Measurements from ENCODE around the gene BAIAP2L1. TPM values are rescaled to one million over a fixed set of nuclear protein-coding genes. Genes with fewer than 3 reads are reported as not detected.
"Not testable (repeated sequence)": the region's sequence is repeated elsewhere in the genome, so short reads cannot be mapped to it uniquely, and the experiment has no call there.

BAIAP2L1 gene
- total and polyA plus RNA-seq, 12 donors = 0.53 to 5.8 (median 1.8) TPM

DNA sequence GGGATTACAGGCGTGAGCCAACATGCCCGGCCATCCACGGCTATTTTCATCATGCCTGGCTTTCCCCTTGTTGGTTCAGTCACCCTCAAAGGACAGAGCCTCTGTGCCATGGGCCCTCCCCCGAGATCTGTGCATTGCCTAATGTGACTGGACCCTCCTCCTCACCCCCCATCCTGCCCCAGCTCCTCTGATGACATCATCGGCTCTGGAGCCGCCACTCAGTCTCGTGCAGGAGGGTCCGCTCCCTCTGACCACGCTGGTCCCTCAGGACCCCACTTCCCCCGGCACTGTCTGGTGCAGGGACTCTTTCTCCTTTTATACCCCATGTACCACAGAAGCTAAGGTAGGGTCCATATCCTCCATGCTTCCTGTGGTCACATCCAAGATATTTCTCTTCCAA is 33.2 kb upstream of the BAIAP2L1 start:
- H3K9me3 ChIP-seq = no peaks in the 10 kb centered on the region
- 80 to 83% methylated on average over 10 of the region's 10 CpGs for WGBS, 2 donors
- no peak overlapping the region for H3K27ac ChIP-seq
- intact Hi-C loops (cut with DNase I) = loop anchor here in 5 of 10 donors (2.0 to 10.0 kb wide), 4 partner anchors 311 to 408 kb away; no protein-coding TSS in a partner anchor
- ATAC-seq (no peak), DNase-seq (no peak)
- no peak for TF ChIP-seq CTCF (IDR thresholded peaks at IDR 0.05)
- H3K4me1 ChIP-seq = no peaks in the 10 kb centered on the region
- no peaks in the 10 kb centered on the region for H3K36me3 ChIP-seq
- H3K4me3 ChIP-seq = no peak overlapping the region
- H3K27me3 ChIP-seq = peaks cover 0 to 6% (median 0%) of the 10 kb centered on the region in 7 donors

DNA sequence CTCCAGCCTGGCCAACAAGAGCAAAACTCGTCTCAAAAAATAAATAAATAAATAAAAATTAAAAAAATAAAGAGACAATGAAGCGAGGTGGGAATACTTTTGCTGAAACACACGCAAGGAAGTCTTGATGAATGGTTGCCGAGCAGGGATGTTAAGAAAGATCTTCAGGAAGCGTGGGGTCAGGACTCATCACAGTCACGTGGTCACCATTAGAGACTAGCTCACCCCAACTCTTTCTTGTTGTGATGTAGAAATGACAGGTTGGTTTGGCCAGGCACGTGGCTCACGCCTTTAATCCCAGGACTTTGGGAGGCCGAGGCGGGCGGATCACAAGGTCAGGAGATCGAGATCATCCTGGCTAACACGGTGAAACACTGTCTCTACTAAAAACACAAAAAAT is 28.9 kb upstream of the BAIAP2L1 start:
- intact Hi-C loops (cut with DNase I) = loop anchor here in 4 of 10 donors (5.0 to 10.0 kb wide), 3 partner anchors 315 to 413 kb away; no protein-coding TSS in a partner anchor
- WGBS, 2 donors = 86 to 90% methylated on average over 13 of the region's 13 CpGs

GRCh38 chr7:98423043-98423442 is 22.2 kb upstream of the BAIAP2L1 start:
- intact Hi-C loops (cut with DNase I) = no loop called here
- peaks cover 0 to 30% (median 11%) of the 10 kb centered on the region in 7 donors for H3K27me3 ChIP-seq
- H3K4me3 ChIP-seq = no peak overlapping the region
- H3K36me3 ChIP-seq = no peaks in the 10 kb centered on the region
- no peak for TF ChIP-seq CTCF (IDR thresholded peaks at IDR 0.05)
- 75 to 78% methylated on average over 2 of the region's 2 CpGs for WGBS, 2 donors
- ATAC-seq (no peak), DNase-seq (no peak)
- H3K9me3 ChIP-seq = no peaks in the 10 kb centered on the region
- H3K27ac ChIP-seq = no peak overlapping the region
- H3K4me1 ChIP-seq = peaks cover 0 to 8% (median 0%) of the 10 kb centered on the region in 9 donors

More for the DNA sequence above, 28.9 kb upstream of the BAIAP2L1 start:
- TF ChIP-seq CTCF (IDR thresholded peaks at IDR 0.05) = no peak
- H3K4me1 ChIP-seq = no peaks in the 10 kb centered on the region
- no peak for DNase-seq
- H3K36me3 ChIP-seq = no peaks in the 10 kb centered on the region
- no peaks in the 10 kb centered on the region for H3K9me3 ChIP-seq
- no peak for ATAC-seq
- no peak overlapping the region for H3K4me3 ChIP-seq
- H3K27ac ChIP-seq = no peak overlapping the region
- peaks cover 0 to 11% (median 0%) of the 10 kb centered on the region in 7 donors for H3K27me3 ChIP-seq

GRCh38 chr7:98420966-98421612 is 20.2 kb upstream of the BAIAP2L1 start:
- ATAC-seq = peak in 4 of 8 donors; percentile 27 to 60 (median 50)
- peaks cover 0 to 27% (median 11%) of the 10 kb centered on the region in 7 donors for H3K27me3 ChIP-seq

GRCh38 chr7:98419988-98420387 is 19.1 kb upstream of the BAIAP2L1 start:
- peaks cover 0 to 27% (median 9%) of the 10 kb centered on the region in 7 donors for H3K27me3 ChIP-seq
- H3K4me3 ChIP-seq; intact Hi-C loops (cut with DNase I); H3K4me1 ChIP-seq; DNase-seq; H3K27ac ChIP-seq; H3K36me3 ChIP-seq; ATAC-seq; H3K9me3 ChIP-seq: not testable (repeated sequence)
- 91 to 97% methylated on average over 3 of the region's 3 CpGs for WGBS, 2 donors

More at GRCh38 chr7:98420966-98421612, 20.2 kb upstream of the BAIAP2L1 start:
- H3K27ac ChIP-seq = no peak overlapping the region
- no peak overlapping the region for H3K4me3 ChIP-seq
- TF ChIP-seq CTCF (IDR thresholded peaks at IDR 0.05) = peak; percentile 58 to 82 (median 75)
- 27 to 30% methylated on average over 27 of the region's 27 CpGs for WGBS, 2 donors
- no peaks in the 10 kb centered on the region for H3K9me3 ChIP-seq
- no peaks in the 10 kb centered on the region for H3K36me3 ChIP-seq
- peaks cover 0 to 8% (median 0%) of the 10 kb centered on the region in 9 donors for H3K4me1 ChIP-seq
- intact Hi-C loops (cut with DNase I) = no loop called here
- peak in 1 of 2 donors; percentile 40 for DNase-seq

GRCh38 chr7:98419316-98419691 is 18.4 kb upstream of the BAIAP2L1 start:
- peak in 1 of 8 donors; percentile 17 for ATAC-seq
- H3K27ac ChIP-seq; H3K36me3 ChIP-seq; H3K4me3 ChIP-seq; H3K4me1 ChIP-seq; DNase-seq; H3K9me3 ChIP-seq; intact Hi-C loops (cut with DNase I): not testable (repeated sequence)
- H3K27me3 ChIP-seq = peaks cover 0 to 27% (median 11%) of the 10 kb centered on the region in 7 donors
- WGBS, 2 donors = 97 to 98% methylated on average over 5 of the region's 5 CpGs

Measured in heart right ventricle (tissue), 16 donors.